ENCODE data around the gene RFC4. TPM values are rescaled to one million over a fixed set of nuclear protein-coding genes. Genes with fewer than 3 reads are reported as not detected.

The RFC4 gene
- total and polyA plus RNA-seq, 7 donors: 8.7 to 30.3 (median 16.4) TPM

DNA sequence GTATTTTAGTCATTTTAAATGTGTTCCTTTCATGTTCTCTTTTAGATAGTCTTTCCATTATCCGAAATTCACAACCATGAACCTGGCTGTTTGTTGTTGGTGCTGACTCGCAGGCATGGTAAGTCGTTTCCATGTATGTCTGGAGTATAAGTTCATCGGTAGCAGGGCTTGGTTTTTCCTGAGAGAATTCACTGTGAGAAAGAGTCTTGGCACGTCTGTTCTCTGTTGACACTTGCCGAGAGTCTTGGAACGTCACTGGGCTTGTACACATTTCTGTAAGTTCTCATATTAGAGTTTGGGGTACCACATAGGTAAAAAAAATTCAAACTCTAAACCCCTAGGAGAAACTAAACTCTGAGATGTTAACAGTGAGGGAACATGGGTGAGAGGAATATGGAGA, 52.3 kb downstream of the RFC4 start:
- 87 to 93% methylated on average over 7 of the region's 7 CpGs for WGBS, 2 donors
- intact Hi-C loops (cut with DNase I): no loop called here
- Histone ChIP-seq H3K27ac (no peak overlapping the region), H3K9me3 (no peaks in the 10 kb centered on the region), H3K27me3 (no peaks in the 10 kb centered on the region), H3K36me3 (no peaks in the 10 kb centered on the region), H3K4me1 (no peaks in the 10 kb centered on the region), H3K4me3 (no peak overlapping the region)
- no peak for TF ChIP-seq POLR2A (IDR thresholded peaks at IDR 0.05)
- no peak for DNase-seq

GRCh38 chr3:186751480-186751879, 54.8 kb downstream of the RFC4 start:
- no peak overlapping the region for H3K27ac ChIP-seq
- WGBS, 2 donors: 36 to 70% methylated on average over 3 of the region's 3 CpGs

GRCh38 chr3:186750316-186750715, 56.0 kb downstream of the RFC4 start:
- no peak for DNase-seq
- no peak overlapping the region for H3K27ac ChIP-seq
- no peaks in the 10 kb centered on the region for H3K4me1 ChIP-seq
- no peak overlapping the region for H3K4me3 ChIP-seq
- intact Hi-C loops (cut with DNase I): no loop called here
- no peaks in the 10 kb centered on the region for H3K36me3 ChIP-seq
- TF ChIP-seq CTCF (IDR thresholded peaks at IDR 0.05): no peak
- H3K9me3 ChIP-seq: no peaks in the 10 kb centered on the region
- no peaks in the 10 kb centered on the region for H3K27me3 ChIP-seq
- 97 to 98% methylated on average over 2 of the region's 2 CpGs for WGBS, 2 donors

More at GRCh38 chr3:186751480-186751879, 54.8 kb downstream of the RFC4 start:
- no peaks in the 10 kb centered on the region for H3K9me3 ChIP-seq
- TF ChIP-seq CTCF (IDR thresholded peaks at IDR 0.05) (no peak), POLR2AphosphoS5 (IDR thresholded peaks at IDR 0.05) (no peak), POLR2A (IDR thresholded peaks at IDR 0.05) (no peak), EP300 (IDR thresholded peaks at IDR 0.05) (no peak)
- no peak for DNase-seq
- H3K27me3 ChIP-seq: no peaks in the 10 kb centered on the region
- no peaks in the 10 kb centered on the region for H3K4me1 ChIP-seq
- H3K36me3 ChIP-seq: no peaks in the 10 kb centered on the region
- no peak overlapping the region for H3K4me3 ChIP-seq
- intact Hi-C loops (cut with DNase I): no loop called here

- WGBS, 2 donors: 7 to 21% methylated on average over 10 of the region's 10 CpGs
- intact Hi-C loops (cut with DNase I): no loop called here
- no peaks in the 10 kb centered on the region for H3K9me3 ChIP-seq
- no peak overlapping the region for H3K4me3 ChIP-seq
- no peaks in the 10 kb centered on the region for H3K4me1 ChIP-seq
- H3K27me3 ChIP-seq: no peaks in the 10 kb centered on the region
- TF ChIP-seq CTCF (IDR thresholded peaks at IDR 0.05): no peak
- H3K36me3 ChIP-seq: no peaks in the 10 kb centered on the region
- H3K27ac ChIP-seq: no peak overlapping the region
- DNase-seq: no peak
Observed at GRCh38 chr3:186746008-186746407, 60.3 kb downstream of the RFC4 start.

DNA sequence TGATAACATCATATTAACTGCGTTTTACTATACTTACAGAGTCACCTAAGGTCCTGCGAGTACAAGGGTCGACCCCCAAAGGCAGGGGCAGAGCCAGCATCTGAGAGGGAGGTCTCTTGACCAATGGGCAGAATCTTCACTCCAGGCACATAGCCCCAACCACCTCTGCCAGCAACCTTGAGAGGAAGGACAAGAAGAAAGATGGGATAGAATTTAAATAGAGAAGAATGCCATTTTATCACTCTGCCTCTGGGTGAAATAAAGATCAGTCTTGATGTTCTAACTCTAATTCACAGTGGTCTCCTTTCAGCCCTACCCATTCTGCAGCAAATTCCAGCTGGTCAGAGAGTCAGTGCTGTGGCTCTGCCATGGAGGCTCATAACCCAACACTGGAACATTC, 62.6 kb downstream of the RFC4 start:
- Histone ChIP-seq H3K4me3 (no peak overlapping the region), H3K4me1 (no peaks in the 10 kb centered on the region), H3K36me3 (no peaks in the 10 kb centered on the region), H3K9me3 (no peaks in the 10 kb centered on the region), H3K27ac (no peak overlapping the region), H3K27me3 (no peaks in the 10 kb centered on the region)
- DNase-seq: no peak
- no peak for TF ChIP-seq EP300 (IDR thresholded peaks at IDR 0.05)
- WGBS, 2 donors: 40 to 66% methylated on average over 3 of the region's 3 CpGs
- intact Hi-C loops (cut with DNase I): no loop called here

- TF ChIP-seq POLR2AphosphoS5 (IDR thresholded peaks at IDR 0.05): no peak
- TF ChIP-seq EP300 (IDR thresholded peaks at IDR 0.05): no peak
- no peak for TF ChIP-seq CTCF (IDR thresholded peaks at IDR 0.05)
- no peak for TF ChIP-seq POLR2A (IDR thresholded peaks at IDR 0.05)
Observed at GRCh38 chr3:186742618-186743380, 63.5 kb downstream of the RFC4 start.

More at GRCh38 chr3:186742618-186743380, 63.5 kb downstream of the RFC4 start:
- 66 to 79% methylated on average over 7 of the region's 7 CpGs for WGBS, 2 donors
- H3K9me3 ChIP-seq: no peaks in the 10 kb centered on the region
- no peak for DNase-seq
- no peaks in the 10 kb centered on the region for H3K36me3 ChIP-seq
- no peak overlapping the region for H3K4me3 ChIP-seq
- no peaks in the 10 kb centered on the region for H3K4me1 ChIP-seq
- H3K27ac ChIP-seq: no peak overlapping the region
- no peaks in the 10 kb centered on the region for H3K27me3 ChIP-seq
- intact Hi-C loops (cut with DNase I): no loop called here
